ENCODE measurements around the gene ATP5PF.
"Not testable (repeated sequence)": the region's sequence is repeated elsewhere in the genome, so short reads cannot be mapped to it uniquely, and the experiment has no call there.

ATP5PF gene

GRCh38 chr21:25721987-25722386, 12.7 kb downstream of the ATP5PF start:
- TF ChIP-seq CTCF (IDR thresholded peaks at IDR 0.05) (no peak), ZFX (IDR thresholded peaks at IDR 0.05; ENCODE audit: borderline replicate concordance) (no peak)
- no peak overlapping the region for H3K27ac ChIP-seq

GRCh38 chr21:25717491-25718147, 17.1 kb downstream of the ATP5PF start:
- no peak for TF ChIP-seq CTCF (IDR thresholded peaks at IDR 0.05)
- H3K27ac ChIP-seq, result no peak overlapping the region

GRCh38 chr21:25714066-25714465, 20.6 kb downstream of the ATP5PF start:
- H3K27ac ChIP-seq, result not testable (repeated sequence)

- no peak overlapping the region for H3K27ac ChIP-seq
- TF ChIP-seq CTCF (IDR thresholded peaks at IDR 0.05) (no peak), ZFX (IDR thresholded peaks at IDR 0.05; ENCODE audit: borderline replicate concordance) (no peak)
Observed at GRCh38 chr21:25710550-25710949, 24.2 kb downstream of the ATP5PF start.

- H3K27ac ChIP-seq, result no peak overlapping the region
- TF ChIP-seq ZFX (IDR thresholded peaks at IDR 0.05; ENCODE audit: borderline replicate concordance) (no peak), CTCF (IDR thresholded peaks at IDR 0.05) (no peak)
Observed at GRCh38 chr21:25709684-25710265, 24.9 kb downstream of the ATP5PF start.

- H3K27ac ChIP-seq, result no peak overlapping the region
- TF ChIP-seq CTCF (IDR thresholded peaks at IDR 0.05) (peak; percentile 89), ZFX (IDR thresholded peaks at IDR 0.05; ENCODE audit: borderline replicate concordance) (no peak)
Observed at GRCh38 chr21:25708467-25709065, 26.1 kb downstream of the ATP5PF start.

- no peak overlapping the region for H3K27ac ChIP-seq
- no peak for TF ChIP-seq CTCF (IDR thresholded peaks at IDR 0.05)
- TF ChIP-seq ZFX (IDR thresholded peaks at IDR 0.05; ENCODE audit: borderline replicate concordance), result no peak
Observed at GRCh38 chr21:25701529-25701928, 33.2 kb downstream of the ATP5PF start.
